ENCODE results near the gene CITED4.

GRCh38 chr1:40895601-40896000 lies 33.4 kb upstream of the CITED4 start:
- TF ChIP-seq, protein P1, sequence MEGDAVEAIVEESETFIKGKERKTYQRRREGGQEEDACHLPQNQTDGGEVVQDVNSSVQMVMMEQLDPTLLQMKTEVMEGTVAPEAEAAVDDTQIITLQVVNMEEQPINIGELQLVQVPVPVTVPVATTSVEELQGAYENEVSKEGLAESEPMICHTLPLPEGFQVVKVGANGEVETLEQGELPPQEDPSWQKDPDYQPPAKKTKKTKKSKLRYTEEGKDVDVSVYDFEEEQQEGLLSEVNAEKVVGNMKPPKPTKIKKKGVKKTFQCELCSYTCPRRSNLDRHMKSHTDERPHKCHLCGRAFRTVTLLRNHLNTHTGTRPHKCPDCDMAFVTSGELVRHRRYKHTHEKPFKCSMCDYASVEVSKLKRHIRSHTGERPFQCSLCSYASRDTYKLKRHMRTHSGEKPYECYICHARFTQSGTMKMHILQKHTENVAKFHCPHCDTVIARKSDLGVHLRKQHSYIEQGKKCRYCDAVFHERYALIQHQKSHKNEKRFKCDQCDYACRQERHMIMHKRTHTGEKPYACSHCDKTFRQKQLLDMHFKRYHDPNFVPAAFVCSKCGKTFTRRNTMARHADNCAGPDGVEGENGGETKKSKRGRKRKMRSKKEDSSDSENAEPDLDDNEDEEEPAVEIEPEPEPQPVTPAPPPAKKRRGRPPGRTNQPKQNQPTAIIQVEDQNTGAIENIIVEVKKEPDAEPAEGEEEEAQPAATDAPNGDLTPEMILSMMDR (conservative IDR thresholded peaks at IDR 0.05; ENCODE audit: low read depth, low read length) = no peak
- TF ChIP-seq EZH2 (IDR thresholded peaks at IDR 0.05; ENCODE audit: borderline replicate concordance, low read depth, low read length, poor library complexity, severe bottlenecking) = no peak

Measured in A673 (cell line).